ENCODE data around the gene CCDC146.

The CCDC146 gene

GRCh38 chr7:77321300-77321699 is 198.9 kb downstream of the CCDC146 start:
- Histone ChIP-seq H3K23ac (ENCODE audit: low read length in 2 of 2) (no peak overlapping the region), H3K4me3 (ENCODE audit: insufficient read depth in 1 of 2, low read depth in 1 of 2, low read length in 2 of 2) (peak overlapping the region in 1 of 2 experiments; percentile 30), H2AFZ (ENCODE audit: low read depth, low read length) (no peak overlapping the region), H3K4me1 (ENCODE audit: control insufficient read depth, insufficient read depth, low read depth, low read length) (peaks cover 3% of the 10 kb centered on the region), H3K9ac (ENCODE audit: low read length) (no peak overlapping the region), H4K91ac (ENCODE audit: low read length) (no peak overlapping the region), H3K79me1 (replicated peaks; ENCODE audit: low read length, poor library complexity, severe bottlenecking) (no peaks in the 10 kb centered on the region), H3K4ac (ENCODE audit: low read depth in 1 of 2, low read length in 2 of 2) (peak overlapping the region in 1 of 2 experiments; percentile 52), H3K27me3 (ENCODE audit: control insufficient read depth in 1 of 2, insufficient read depth in 1 of 2, low read length in 2 of 2) (no peaks in the 10 kb centered on the region), H3K36me3 (ENCODE audit: control insufficient read depth in 1 of 2, insufficient read depth in 2 of 2, low read depth in 1 of 2, low read length in 2 of 2) (peaks cover 0 to 2% of the 10 kb centered on the region in 2 experiments), H2AK5ac (ENCODE audit: low read length, severe bottlenecking) (no peak overlapping the region), H3K14ac (ENCODE audit: low read length in 2 of 2) (no peak overlapping the region), H4K8ac (ENCODE audit: low read length) (no peak overlapping the region), H2BK15ac (ENCODE audit: low read depth, poor library complexity, severe bottlenecking) (no peak overlapping the region), H2BK120ac (ENCODE audit: low read depth, low read length) (no peak overlapping the region), H3K9me3 (ENCODE audit: control insufficient read depth, low read length) (no peaks in the 10 kb centered on the region), H3K27ac (ENCODE audit: low read length, poor library complexity, severe bottlenecking) (no peak overlapping the region), H2BK12ac (ENCODE audit: low read length in 2 of 2) (no peak overlapping the region), H3K18ac (ENCODE audit: low read depth in 1 of 2, low read length in 2 of 2) (peak overlapping the region in 1 of 2 experiments; percentile 37), H3K4me2 (ENCODE audit: low read length, poor library complexity, severe bottlenecking) (no peak overlapping the region), H2BK5ac (ENCODE audit: low read depth, low read length, poor library complexity, severe bottlenecking) (no peak overlapping the region)
- DNase-seq, result no peak
- 94% methylated on average over 2 of the region's 2 CpGs for WGBS

GRCh38 chr7:77326131-77326530 is 203.7 kb downstream of the CCDC146 start:
- Histone ChIP-seq H3K27me3 (ENCODE audit: control insufficient read depth in 1 of 2, insufficient read depth in 1 of 2, low read length in 2 of 2) (no peaks in the 10 kb centered on the region), H4K8ac (ENCODE audit: low read length) (peak overlapping the region; percentile 51), H4K91ac (ENCODE audit: low read length) (no peak overlapping the region), H2BK12ac (ENCODE audit: low read length in 2 of 2) (peak overlapping the region; percentile 25 to 71), H3K36me3 (ENCODE audit: control insufficient read depth in 1 of 2, insufficient read depth in 2 of 2, low read depth in 1 of 2, low read length in 2 of 2) (no peaks in the 10 kb centered on the region), H3K4me2 (ENCODE audit: low read length, poor library complexity, severe bottlenecking) (no peak overlapping the region), H3K18ac (ENCODE audit: low read depth in 1 of 2, low read length in 2 of 2) (peak overlapping the region; percentile 47 to 75), H2BK120ac (ENCODE audit: low read depth, low read length) (peak overlapping the region; percentile 1), H2BK5ac (ENCODE audit: low read depth, low read length, poor library complexity, severe bottlenecking) (no peak overlapping the region), H3K4me3 (ENCODE audit: insufficient read depth in 1 of 2, low read depth in 1 of 2, low read length in 2 of 2) (no peak overlapping the region), H3K23ac (ENCODE audit: low read length in 2 of 2) (no peak overlapping the region), H3K4ac (ENCODE audit: low read depth in 1 of 2, low read length in 2 of 2) (peak overlapping the region in 1 of 2 experiments; percentile 22), H3K9me3 (ENCODE audit: control insufficient read depth, low read length) (no peaks in the 10 kb centered on the region), H3K79me1 (replicated peaks; ENCODE audit: low read length, poor library complexity, severe bottlenecking) (no peaks in the 10 kb centered on the region), H2BK15ac (ENCODE audit: low read depth, poor library complexity, severe bottlenecking) (peak overlapping the region; percentile 54), H2AK5ac (ENCODE audit: low read length, severe bottlenecking) (no peak overlapping the region), H3K27ac (ENCODE audit: low read length, poor library complexity, severe bottlenecking) (peak overlapping the region; percentile 50), H2AFZ (ENCODE audit: low read depth, low read length) (no peak overlapping the region), H3K9ac (ENCODE audit: low read length) (no peak overlapping the region), H3K14ac (ENCODE audit: low read length in 2 of 2) (peak overlapping the region in 1 of 2 experiments; percentile 15), H3K4me1 (ENCODE audit: control insufficient read depth, insufficient read depth, low read depth, low read length) (peaks cover 17% of the 10 kb centered on the region)
- DNase-seq, result no peak
- WGBS, result 65% methylated on average over 1 of the region's 3 CpGs

GRCh38 chr7:77327067-77327931 is 204.9 kb downstream of the CCDC146 start:
- H3K36me3 ChIP-seq (ENCODE audit: control insufficient read depth in 1 of 2, insufficient read depth in 2 of 2, low read depth in 1 of 2, low read length in 2 of 2), result no peaks in the 10 kb centered on the region
- no peak overlapping the region for H3K4me2 ChIP-seq (ENCODE audit: low read length, poor library complexity, severe bottlenecking)
- no peaks in the 10 kb centered on the region for H3K27me3 ChIP-seq (ENCODE audit: control insufficient read depth in 1 of 2, insufficient read depth in 1 of 2, low read length in 2 of 2)
- H3K9ac ChIP-seq (ENCODE audit: low read length), result peak overlapping the region; percentile 48
- H2BK120ac ChIP-seq (ENCODE audit: low read depth, low read length), result no peak overlapping the region
- no peak overlapping the region for H2BK5ac ChIP-seq (ENCODE audit: low read depth, low read length, poor library complexity, severe bottlenecking)
- peak overlapping the region; percentile 37 for H2BK15ac ChIP-seq (ENCODE audit: low read depth, poor library complexity, severe bottlenecking)
- no peak overlapping the region for H3K23ac ChIP-seq (ENCODE audit: low read length in 2 of 2)
- no peak overlapping the region for H3K14ac ChIP-seq (ENCODE audit: low read length in 2 of 2)
- H3K9me3 ChIP-seq (ENCODE audit: control insufficient read depth, low read length), result no peaks in the 10 kb centered on the region
- H3K4ac ChIP-seq (ENCODE audit: low read depth in 1 of 2, low read length in 2 of 2), result peak overlapping the region in 1 of 2 experiments; percentile 76
- peak overlapping the region; percentile 75 to 76 for H3K18ac ChIP-seq (ENCODE audit: low read depth in 1 of 2, low read length in 2 of 2)
- H3K79me1 ChIP-seq (replicated peaks; ENCODE audit: low read length, poor library complexity, severe bottlenecking), result no peaks in the 10 kb centered on the region
- H3K4me1 ChIP-seq (ENCODE audit: control insufficient read depth, insufficient read depth, low read depth, low read length), result peaks cover 17% of the 10 kb centered on the region
- H3K27ac ChIP-seq (ENCODE audit: low read length, poor library complexity, severe bottlenecking), result no peak overlapping the region
- peak overlapping the region; percentile 27 for H4K91ac ChIP-seq (ENCODE audit: low read length)
- WGBS, result 43% methylated on average over 12 of the region's 12 CpGs
- no peak overlapping the region for H2AFZ ChIP-seq (ENCODE audit: low read depth, low read length)
- H2AK5ac ChIP-seq (ENCODE audit: low read length, severe bottlenecking), result peak overlapping the region; percentile 24
- H3K4me3 ChIP-seq (ENCODE audit: insufficient read depth in 1 of 2, low read depth in 1 of 2, low read length in 2 of 2), result peak overlapping the region in 1 of 2 experiments; percentile 5
- H2BK12ac ChIP-seq (ENCODE audit: low read length in 2 of 2), result peak overlapping the region; percentile 6 to 70
- DNase-seq, result peak; percentile 94
- peak overlapping the region; percentile 5 for H4K8ac ChIP-seq (ENCODE audit: low read length)

- Histone ChIP-seq H2AK5ac (ENCODE audit: low read length, severe bottlenecking) (peak overlapping the region; percentile 40), H3K9me3 (ENCODE audit: control insufficient read depth, low read length) (no peaks in the 10 kb centered on the region), H2BK5ac (ENCODE audit: low read depth, low read length, poor library complexity, severe bottlenecking) (no peak overlapping the region), H3K27me3 (ENCODE audit: control insufficient read depth in 1 of 2, insufficient read depth in 1 of 2, low read length in 2 of 2) (no peaks in the 10 kb centered on the region), H2BK15ac (ENCODE audit: low read depth, poor library complexity, severe bottlenecking) (peak overlapping the region; percentile 77), H2AFZ (ENCODE audit: low read depth, low read length) (no peak overlapping the region), H3K79me1 (replicated peaks; ENCODE audit: low read length, poor library complexity, severe bottlenecking) (no peaks in the 10 kb centered on the region), H3K36me3 (ENCODE audit: control insufficient read depth in 1 of 2, insufficient read depth in 2 of 2, low read depth in 1 of 2, low read length in 2 of 2) (no peaks in the 10 kb centered on the region), H3K4me3 (ENCODE audit: insufficient read depth in 1 of 2, low read depth in 1 of 2, low read length in 2 of 2) (peak overlapping the region in 1 of 2 experiments; percentile 5), H3K9ac (ENCODE audit: low read length) (peak overlapping the region; percentile 48), H3K4ac (ENCODE audit: low read depth in 1 of 2, low read length in 2 of 2) (peak overlapping the region in 1 of 2 experiments; percentile 76), H2BK12ac (ENCODE audit: low read length in 2 of 2) (peak overlapping the region; percentile 6 to 70), H3K27ac (ENCODE audit: low read length, poor library complexity, severe bottlenecking) (no peak overlapping the region), H4K91ac (ENCODE audit: low read length) (peak overlapping the region; percentile 92), H4K8ac (ENCODE audit: low read length) (peak overlapping the region; percentile 91), H2BK120ac (ENCODE audit: low read depth, low read length) (peak overlapping the region; percentile 64), H3K18ac (ENCODE audit: low read depth in 1 of 2, low read length in 2 of 2) (peak overlapping the region; percentile 55 to 76), H3K4me2 (ENCODE audit: low read length, poor library complexity, severe bottlenecking) (no peak overlapping the region), H3K14ac (ENCODE audit: low read length in 2 of 2) (peak overlapping the region in 1 of 2 experiments; percentile 53), H3K4me1 (ENCODE audit: control insufficient read depth, insufficient read depth, low read depth, low read length) (peaks cover 17% of the 10 kb centered on the region), H3K23ac (ENCODE audit: low read length in 2 of 2) (no peak overlapping the region)
- DNase-seq, result no peak
- WGBS, result 63% methylated on average over 6 of the region's 6 CpGs
Observed at GRCh38 chr7:77327932-77328628, 205.7 kb downstream of the CCDC146 start.
